Activated naive CD8-positive, alpha-beta T cell (primary cell): ENCODE data around the gene RCBTB2.
A peak's percentile ranks its signal among the peaks of the same experiment; 100 is the strongest.

Experiments used
- H3K27ac Mint-ChIP-seq: one replicate; pipeline ENCODE4 v1.8.0; 2021; ENCODE audit warnings: mixed read lengths
- H3K27me3 Mint-ChIP-seq: one replicate; pipeline ENCODE4 v1.8.0; 2021; ENCODE audit warnings: mixed read lengths
- H3K36me3 Mint-ChIP-seq: one replicate; pipeline ENCODE4 v1.8.0; 2021; ENCODE audit warnings: mixed read lengths
- H3K4me1 Mint-ChIP-seq: one replicate; pipeline ENCODE4 v1.8.0; 2021; ENCODE audit warnings: low read depth, mixed read lengths
- H3K4me3 Mint-ChIP-seq: one replicate; pipeline ENCODE4 v1.8.0; 2021; ENCODE audit warnings: mild to moderate bottlenecking, mixed read lengths
- H3K9me3 Mint-ChIP-seq: one replicate; pipeline ENCODE4 v1.8.0; 2021; ENCODE audit warnings: low read depth, mixed read lengths

The RCBTB2 gene

DNA sequence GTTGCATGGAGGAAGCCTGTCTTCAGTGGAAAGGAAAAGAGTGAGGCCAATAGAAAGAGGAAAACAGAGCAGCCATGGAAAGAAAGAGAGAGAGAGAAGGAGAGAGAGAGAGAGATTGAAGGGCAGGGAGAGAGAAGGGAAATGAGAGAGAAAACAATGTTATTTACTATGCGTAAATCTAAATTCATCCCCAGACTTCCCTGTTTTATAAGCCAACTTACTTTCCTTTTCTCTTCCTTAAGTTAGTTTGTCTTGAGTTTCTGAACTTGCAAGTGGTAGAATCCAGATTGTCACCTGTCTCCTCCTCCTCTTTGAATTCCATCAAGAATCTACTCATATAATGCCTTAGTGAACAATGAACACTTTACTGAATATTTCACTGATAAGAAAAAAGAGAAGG, 16.8 kb upstream of the RCBTB2 start:
- H3K4me1 Mint-ChIP-seq: no peaks in the 10 kb centered on the region

DNA sequence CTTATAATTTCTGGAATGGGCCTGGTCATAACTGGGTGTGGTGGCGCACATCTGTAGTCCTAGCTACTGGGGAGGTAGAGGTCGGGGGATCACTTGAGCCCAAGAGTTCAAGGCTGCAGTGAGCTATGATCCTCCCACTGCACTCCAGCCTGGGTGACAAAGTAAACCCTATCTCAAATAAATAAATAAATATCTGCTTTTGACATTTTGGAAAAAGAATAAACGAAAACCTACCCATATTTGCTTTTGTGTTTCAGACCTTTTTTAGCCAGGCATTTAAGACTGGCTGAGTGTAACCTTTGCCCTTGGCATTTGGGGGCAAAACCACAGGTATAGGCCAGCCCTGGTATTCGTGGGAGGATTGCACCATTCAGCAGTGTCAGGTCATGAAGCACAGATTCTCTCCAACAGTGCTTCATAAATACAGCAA, 14.8 kb upstream of the RCBTB2 start:
- H3K27ac Mint-ChIP-seq: no peak overlapping the region
- peaks cover 7% of the 10 kb centered on the region for H3K36me3 Mint-ChIP-seq
- no peaks in the 10 kb centered on the region for H3K9me3 Mint-ChIP-seq

More for the DNA sequence above, 16.8 kb upstream of the RCBTB2 start:
- Mint-ChIP-seq H3K27me3 (no peaks in the 10 kb centered on the region), H3K27ac (no peak overlapping the region), H3K4me3 (no peak overlapping the region), H3K36me3 (peaks cover 7% of the 10 kb centered on the region), H3K9me3 (no peaks in the 10 kb centered on the region)

DNA sequence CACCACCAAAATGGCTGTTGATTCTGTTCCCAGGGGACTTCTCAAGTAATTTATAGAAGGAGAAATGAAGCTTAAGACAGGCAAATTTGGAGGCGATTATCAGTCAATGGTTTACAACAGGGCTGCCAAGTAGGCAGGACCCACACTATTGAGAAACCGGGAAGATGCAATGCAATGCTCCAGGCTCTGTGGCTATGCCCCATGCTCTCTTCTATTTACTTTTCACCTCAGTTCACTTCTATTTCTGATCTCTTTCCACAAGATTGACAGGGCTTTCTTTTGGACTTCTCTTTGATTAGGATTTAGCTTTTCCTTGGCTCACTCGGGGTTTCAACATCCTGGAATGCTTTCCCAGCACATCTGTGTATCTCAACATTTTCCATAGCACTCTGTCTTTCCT, 12.7 kb upstream of the RCBTB2 start:
- Mint-ChIP-seq H3K9me3 (no peaks in the 10 kb centered on the region), H3K27me3 (peaks cover 1% of the 10 kb centered on the region), H3K4me3 (no peak overlapping the region), H3K27ac (no peak overlapping the region), H3K4me1 (no peaks in the 10 kb centered on the region), H3K36me3 (peaks cover 3% of the 10 kb centered on the region)

More for the DNA sequence above, 14.8 kb upstream of the RCBTB2 start:
- Mint-ChIP-seq H3K4me3 (no peak overlapping the region), H3K27me3 (peaks cover 1% of the 10 kb centered on the region), H3K4me1 (no peaks in the 10 kb centered on the region)

DNA sequence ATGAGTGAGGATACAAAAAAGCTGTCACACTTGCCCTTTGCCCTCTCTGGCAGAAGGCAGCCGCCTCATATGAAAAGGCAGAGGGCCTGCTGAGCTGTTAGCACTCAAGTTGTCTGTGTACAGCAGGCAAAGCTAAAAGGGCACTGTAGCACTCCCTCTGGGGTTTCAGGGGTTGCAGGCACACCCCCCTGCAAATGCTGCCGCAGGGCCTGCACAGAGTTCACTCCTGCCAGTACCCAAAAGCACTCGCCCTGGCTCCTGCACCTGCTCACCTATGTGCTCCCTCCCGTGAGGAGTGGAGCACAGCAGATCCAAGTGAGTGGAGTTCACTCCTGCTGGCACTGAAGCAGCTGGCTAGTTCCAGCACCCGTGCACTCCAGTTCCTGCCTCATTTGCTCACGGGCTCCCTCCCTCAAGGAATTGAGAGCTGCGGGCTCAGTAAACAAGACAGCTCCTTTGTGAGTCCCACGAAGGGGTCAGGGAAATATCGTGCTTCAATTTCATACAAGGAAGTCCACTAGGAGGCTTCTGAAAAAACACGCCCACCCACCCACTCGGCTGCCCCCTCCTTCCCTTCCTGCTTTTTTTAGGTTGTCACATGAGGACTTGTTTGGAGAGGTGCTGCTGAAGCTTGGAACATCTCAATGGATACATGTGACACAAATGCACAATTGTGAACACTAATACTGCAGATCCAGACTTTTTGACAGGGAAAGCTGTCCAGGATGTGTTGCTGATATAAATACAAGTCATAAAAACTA, 9.9 kb upstream of the RCBTB2 start:
- Mint-ChIP-seq H3K27ac (no peak overlapping the region), H3K9me3 (no peaks in the 10 kb centered on the region), H3K4me3 (no peak overlapping the region), H3K27me3 (peaks cover 1% of the 10 kb centered on the region), H3K4me1 (no peaks in the 10 kb centered on the region), H3K36me3 (no peaks in the 10 kb centered on the region)

DNA sequence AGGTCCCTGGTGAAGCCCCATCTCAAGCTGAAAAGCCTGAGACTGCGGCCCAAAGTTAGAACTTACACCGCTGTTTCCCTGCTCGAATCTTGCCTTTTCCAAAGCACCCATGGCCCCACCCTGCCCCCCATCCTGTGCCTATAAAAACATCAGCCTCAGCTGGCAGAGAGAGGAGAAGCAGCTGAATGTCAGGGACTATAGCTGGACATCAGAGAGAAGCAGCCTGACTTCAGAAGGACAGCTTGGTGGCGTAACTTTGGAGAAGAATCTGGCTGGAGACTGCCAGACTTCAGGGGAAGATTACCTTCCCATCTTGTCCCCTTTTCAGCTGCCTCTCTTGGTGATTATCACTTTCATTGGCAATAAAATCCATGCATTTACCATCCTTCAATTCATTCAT, 9.3 kb upstream of the RCBTB2 start:
- Mint-ChIP-seq H3K27me3 (peaks cover 1% of the 10 kb centered on the region), H3K36me3 (no peaks in the 10 kb centered on the region), H3K4me1 (no peaks in the 10 kb centered on the region), H3K9me3 (peaks cover 4% of the 10 kb centered on the region), H3K4me3 (no peak overlapping the region), H3K27ac (no peak overlapping the region)

DNA sequence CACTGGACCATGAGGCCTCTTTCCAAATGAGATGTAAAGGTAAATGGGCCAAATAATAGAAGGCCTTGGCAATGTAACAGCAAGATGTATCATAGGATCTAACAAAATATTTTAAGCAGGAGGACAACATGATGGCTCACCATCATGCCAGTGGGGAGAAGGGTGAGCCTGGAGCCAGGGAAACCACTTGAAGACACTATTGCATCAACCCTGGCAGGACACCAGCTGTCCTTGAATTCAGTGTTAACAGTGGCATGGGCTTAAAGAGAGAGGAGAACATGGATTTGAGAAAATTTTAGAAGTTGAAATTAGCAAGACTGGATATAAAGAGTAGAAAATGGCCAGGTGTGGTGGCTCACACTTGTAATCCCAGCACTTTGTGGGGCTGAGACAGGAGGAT, 6.7 kb upstream of the RCBTB2 start:
- H3K27me3 Mint-ChIP-seq: peaks cover 1% of the 10 kb centered on the region
- H3K9me3 Mint-ChIP-seq: peaks cover 8% of the 10 kb centered on the region

DNA sequence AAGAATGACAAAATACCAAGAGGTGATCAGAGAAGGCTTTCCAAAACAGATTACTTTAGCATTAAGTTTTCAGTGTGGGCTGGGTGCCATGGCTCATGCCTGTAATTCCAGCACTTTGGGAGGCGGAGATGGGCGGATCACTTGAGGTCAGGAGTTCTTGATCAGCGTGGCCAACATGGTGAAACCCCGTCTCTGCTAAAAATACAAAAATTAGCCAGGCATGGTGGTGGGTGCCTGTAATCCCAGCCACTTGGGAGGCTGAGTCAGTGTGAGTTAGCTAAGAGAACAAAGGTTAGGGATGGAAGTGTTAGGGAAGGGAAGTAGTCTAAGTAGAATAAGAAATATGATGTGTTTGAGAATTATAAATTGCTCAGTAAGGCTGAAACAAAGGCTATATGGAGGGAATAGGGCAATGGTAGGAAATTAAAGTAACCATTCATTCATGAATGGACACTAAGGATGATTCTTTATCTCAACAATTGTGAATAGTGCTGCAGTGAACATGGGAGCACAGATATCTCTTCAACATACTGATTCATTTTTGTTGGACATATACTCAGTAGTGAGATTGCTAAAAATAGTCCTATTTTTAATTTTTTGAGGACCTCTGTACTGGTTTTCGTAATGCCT, 3.9 kb upstream of the RCBTB2 start:
- no peaks in the 10 kb centered on the region for H3K27me3 Mint-ChIP-seq

More for the DNA sequence above, 6.7 kb upstream of the RCBTB2 start:
- no peaks in the 10 kb centered on the region for H3K4me1 Mint-ChIP-seq
- no peaks in the 10 kb centered on the region for H3K36me3 Mint-ChIP-seq
- no peak overlapping the region for H3K4me3 Mint-ChIP-seq
- no peak overlapping the region for H3K27ac Mint-ChIP-seq

DNA sequence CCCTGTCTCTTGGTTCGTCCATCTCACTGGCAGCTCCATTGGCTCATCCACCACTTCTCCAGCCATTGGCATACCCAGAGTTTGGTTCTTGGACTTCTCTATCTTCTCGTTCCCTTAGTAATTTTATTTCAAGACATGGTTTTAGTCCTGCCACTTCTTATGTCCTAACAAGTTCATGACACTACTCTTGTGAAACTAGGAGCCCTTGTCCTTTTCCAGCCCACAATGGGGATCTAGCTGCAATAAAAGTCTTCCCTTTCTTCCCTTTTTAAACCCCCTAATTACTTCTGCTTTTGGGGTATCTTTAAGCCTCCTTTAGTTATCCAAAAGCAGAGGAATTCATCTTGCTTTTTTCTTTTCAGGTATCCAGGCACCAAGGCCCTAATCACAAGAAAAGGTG, 2.9 kb upstream of the RCBTB2 start:
- Mint-ChIP-seq H3K9me3 (peaks cover 8% of the 10 kb centered on the region), H3K4me1 (peaks cover 19% of the 10 kb centered on the region), H3K27me3 (no peaks in the 10 kb centered on the region), H3K36me3 (no peaks in the 10 kb centered on the region), H3K27ac (no peak overlapping the region), H3K4me3 (no peak overlapping the region)

More for the DNA sequence above, 3.9 kb upstream of the RCBTB2 start:
- Mint-ChIP-seq H3K27ac (no peak overlapping the region), H3K9me3 (peaks cover 8% of the 10 kb centered on the region), H3K4me1 (peaks cover 13% of the 10 kb centered on the region), H3K36me3 (no peaks in the 10 kb centered on the region), H3K4me3 (no peak overlapping the region)

DNA sequence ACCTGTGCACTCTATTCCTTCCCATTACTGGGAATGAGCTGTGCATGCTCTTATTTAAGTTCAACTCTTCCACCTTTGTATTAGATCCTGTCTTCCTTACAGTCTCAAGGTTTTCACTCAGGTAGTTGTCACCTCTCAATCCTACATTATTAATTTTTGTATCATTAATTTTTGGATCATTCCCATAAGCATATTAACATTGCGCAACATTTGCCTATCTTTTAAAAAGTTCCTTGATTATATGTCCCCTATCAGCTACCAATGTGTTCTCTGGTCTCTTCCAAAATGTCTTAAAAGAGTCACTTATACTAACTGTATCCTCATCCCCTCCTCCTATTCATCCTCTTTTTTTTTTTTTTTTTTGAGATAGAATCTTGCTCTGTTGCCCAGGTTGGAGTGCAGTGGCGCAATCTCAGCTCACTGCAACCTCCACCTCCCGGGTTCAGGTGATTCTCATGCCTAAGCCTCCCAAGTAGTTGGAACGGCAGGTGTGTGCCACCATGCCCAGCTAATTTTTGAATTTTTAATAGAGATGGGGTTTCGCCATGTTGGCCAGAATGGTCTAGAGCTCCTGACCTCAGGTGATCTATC, 2.1 kb upstream of the RCBTB2 start:
- Mint-ChIP-seq H3K27me3 (no peaks in the 10 kb centered on the region), H3K27ac (no peak overlapping the region), H3K9me3 (peaks cover 8% of the 10 kb centered on the region), H3K4me3 (no peak overlapping the region), H3K36me3 (peaks cover 2% of the 10 kb centered on the region), H3K4me1 (peaks cover 19% of the 10 kb centered on the region)

DNA sequence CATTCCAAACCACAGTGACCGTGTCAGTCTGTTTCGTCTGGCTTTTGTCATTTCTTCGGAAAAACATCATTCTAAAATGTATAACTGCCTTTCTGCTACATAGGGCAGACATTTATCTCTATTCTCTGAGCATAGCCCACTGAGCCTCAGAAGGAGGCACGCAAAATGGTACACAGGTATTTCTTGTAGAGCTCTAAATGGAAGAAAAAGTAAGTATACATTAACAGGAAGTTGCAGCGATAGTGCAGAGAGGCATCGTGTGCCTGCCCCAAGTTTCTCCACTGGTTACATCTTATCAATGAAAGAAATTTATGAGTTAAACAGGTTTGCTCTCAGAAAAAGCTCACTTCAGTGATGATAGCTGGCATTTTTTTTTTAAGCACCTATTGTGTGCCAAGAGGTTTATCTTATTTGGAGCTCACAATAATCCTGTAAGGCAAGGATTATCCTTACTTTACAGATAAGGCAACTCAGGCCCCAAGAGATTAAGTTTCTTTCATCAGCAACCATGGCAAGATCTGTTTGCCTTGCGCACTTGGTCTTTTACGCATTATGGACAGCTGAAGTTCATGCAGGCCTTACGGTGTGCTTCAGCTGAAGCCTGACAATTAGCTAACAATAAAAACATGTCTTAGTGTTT, 1.2 kb upstream of the RCBTB2 start:
- peaks cover 3% of the 10 kb centered on the region for H3K36me3 Mint-ChIP-seq
- H3K4me1 Mint-ChIP-seq: peaks cover 19% of the 10 kb centered on the region
- H3K9me3 Mint-ChIP-seq: peaks cover 8% of the 10 kb centered on the region
- H3K27me3 Mint-ChIP-seq: no peaks in the 10 kb centered on the region
- peak overlapping the region; percentile 93 for H3K4me3 Mint-ChIP-seq
- H3K27ac Mint-ChIP-seq: peak overlapping the region; percentile 84

DNA sequence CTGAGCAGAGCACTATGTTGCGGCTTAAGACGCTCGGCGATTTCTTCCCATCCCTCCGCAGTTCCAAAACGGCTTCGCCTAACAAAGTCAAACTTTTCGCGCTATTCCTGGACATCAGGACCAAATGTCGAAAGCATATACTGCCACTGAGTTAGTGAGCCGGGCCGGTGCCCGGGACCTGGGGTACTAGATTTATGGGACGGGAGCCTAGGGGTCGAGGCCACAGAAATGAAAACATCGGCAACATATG, 699 bp downstream of the RCBTB2 start:
- Mint-ChIP-seq H3K27ac (peak overlapping the region; percentile 96), H3K4me1 (peaks cover 19% of the 10 kb centered on the region), H3K36me3 (peaks cover 4% of the 10 kb centered on the region), H3K9me3 (peaks cover 4% of the 10 kb centered on the region), H3K4me3 (peak overlapping the region; percentile 93), H3K27me3 (no peaks in the 10 kb centered on the region)

DNA sequence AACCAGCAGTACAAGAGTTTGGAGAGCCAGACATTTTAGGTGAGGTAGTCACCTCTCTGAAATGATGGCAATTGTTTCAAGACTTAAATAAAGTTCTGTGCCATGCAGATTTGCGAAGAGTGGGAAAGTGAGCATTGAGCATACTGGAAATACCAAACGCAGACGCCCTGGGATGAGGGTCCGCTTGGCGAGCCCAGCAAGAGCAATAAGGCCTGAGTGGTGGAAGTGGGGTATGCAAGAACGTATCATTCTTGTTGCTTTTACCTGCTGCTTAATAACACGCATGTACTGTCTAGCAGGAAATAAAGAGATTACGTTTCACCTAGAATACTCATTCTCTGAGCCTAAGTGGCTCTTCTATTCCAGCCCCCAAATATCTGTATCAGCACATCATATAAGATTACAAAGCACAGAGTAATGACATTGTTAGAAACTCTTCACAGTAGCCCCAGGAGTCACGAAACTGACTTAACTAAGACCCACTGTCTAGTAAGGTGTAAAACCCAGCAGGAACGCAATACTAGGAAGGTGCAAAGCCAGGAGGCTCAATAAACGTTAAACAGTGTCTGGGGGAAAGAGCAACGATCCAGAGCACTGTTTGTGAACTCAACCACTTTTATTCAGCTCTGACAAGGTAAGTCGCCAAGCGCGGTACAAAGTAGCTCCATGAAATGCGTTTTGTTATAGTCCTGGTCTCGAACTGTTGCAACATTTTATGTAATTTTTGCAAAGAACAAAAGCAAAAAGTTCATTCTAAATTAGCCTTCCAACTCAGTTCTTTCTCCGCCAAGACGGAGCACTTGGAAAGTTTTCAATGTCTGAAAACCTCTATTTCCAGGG, 1.2 kb downstream of the RCBTB2 start:
- Mint-ChIP-seq H3K4me1 (peaks cover 19% of the 10 kb centered on the region), H3K4me3 (peak overlapping the region; percentile 93), H3K36me3 (peaks cover 4% of the 10 kb centered on the region)

DNA sequence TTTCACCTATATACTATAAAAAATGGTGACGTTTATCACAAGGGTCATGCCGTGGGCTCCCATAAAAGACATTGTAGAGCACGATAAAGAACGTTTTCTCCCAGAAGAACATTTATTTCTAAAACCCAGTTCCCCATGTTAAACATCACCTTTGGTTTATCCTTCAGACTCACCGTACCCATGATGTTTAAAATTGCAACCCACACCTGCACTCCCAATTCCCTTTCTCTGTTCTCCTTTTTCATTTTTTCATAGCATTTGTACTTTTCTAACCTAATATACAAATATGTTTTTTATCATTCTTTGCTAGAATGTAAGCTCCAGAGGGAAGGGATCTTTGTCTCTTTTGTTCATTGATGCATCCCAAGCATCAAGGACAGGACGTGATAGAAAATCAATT, 2.0 kb downstream of the RCBTB2 start:
- Mint-ChIP-seq H3K4me3 (peak overlapping the region; percentile 93), H3K27ac (no peak overlapping the region), H3K4me1 (peaks cover 19% of the 10 kb centered on the region), H3K9me3 (no peaks in the 10 kb centered on the region), H3K27me3 (no peaks in the 10 kb centered on the region), H3K36me3 (peaks cover 4% of the 10 kb centered on the region)

More for the DNA sequence above, 1.2 kb downstream of the RCBTB2 start:
- Mint-ChIP-seq H3K9me3 (peaks cover under 1% of the 10 kb centered on the region), H3K27ac (peak overlapping the region; percentile 96), H3K27me3 (no peaks in the 10 kb centered on the region)

DNA sequence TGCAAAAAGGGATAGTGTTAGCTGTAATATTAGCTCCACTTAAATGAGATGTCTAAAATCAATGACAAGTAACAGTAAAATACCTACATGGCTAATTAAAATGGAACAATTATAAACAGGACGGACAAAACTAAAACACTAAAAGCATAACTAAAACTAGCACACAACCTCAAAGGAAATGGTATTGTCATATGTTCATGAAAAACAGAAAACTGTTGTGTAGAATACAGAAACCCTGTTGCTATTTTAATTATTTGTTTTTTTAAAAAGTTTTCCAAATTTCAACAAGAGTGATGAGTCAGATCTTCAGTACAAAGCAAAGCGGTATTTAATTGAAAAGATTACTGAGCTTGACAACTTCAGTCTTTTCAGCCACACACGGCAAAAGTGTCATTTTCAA, 4.2 kb downstream of the RCBTB2 start:
- peaks cover 15% of the 10 kb centered on the region for H3K4me1 Mint-ChIP-seq
- no peak overlapping the region for H3K4me3 Mint-ChIP-seq
- H3K27ac Mint-ChIP-seq: no peak overlapping the region
- H3K27me3 Mint-ChIP-seq: no peaks in the 10 kb centered on the region
- no peaks in the 10 kb centered on the region for H3K9me3 Mint-ChIP-seq
- peaks cover 4% of the 10 kb centered on the region for H3K36me3 Mint-ChIP-seq
